H1 (cell line): Measurements from ENCODE around the gene SLC2A2. TPM values are rescaled to one million over a fixed set of nuclear protein-coding genes. Genes with fewer than 3 reads are reported as not detected.

Experiments
- RBBP5 ChIP-seq: IDR thresholded peaks from 2 replicates; pipeline ENCODE4 v1.7.1; 2012; ENCODE audit warnings: low read depth, mild to moderate bottlenecking, inconsistent platforms, low read length, moderate library complexity, borderline replicate concordance
- RFX5 ChIP-seq: IDR thresholded peaks from 2 replicates; pipeline ENCODE4 v1.6.1; 2011; ENCODE audit warnings: low read depth, low read length, improper control_type of control experiment, borderline replicate concordance
- SIRT6 ChIP-seq: IDR thresholded peaks from one replicate; pipeline ENCODE4 v1.7.1; 2012; ENCODE audit warnings: low read length, inconsistent platforms
- TAF7 ChIP-seq: optimal IDR thresholded peaks from 2 replicates; pipeline ENCODE3; 2011; ENCODE audit warnings: low read depth, mild to moderate bottlenecking, inconsistent platforms, low read length, moderate library complexity, borderline replicate concordance
- polyA plus RNA-seq, 7 experiments: library from polyadenylated mRNA; depleted of rRNA in 3 of 7; stranded (reverse) in 5 of 7; unstranded in 2 of 7; fragments of >200 nt in 5 of 7; fragments of 200-250 nt in 2 of 7; gene quantifications; 1 replicate in 5 of 7; 2 replicates in 1 of 7; 4 replicates in 1 of 7; pipeline versions ENCODE4 v1.2.1 to v1.2.3, GENCODE V29; 2011 to 2013; ENCODE audit warnings: missing spikeins in 2 of 7, mixed read lengths in 2 of 7
- total RNA-seq: library from RNA; stranded (reverse); fragmentation: NEBNext Ultra II Directional; extraction: Animal tissue kit (Norgen Biotek cat#: 25700); gene quantifications from 2 replicates; pipeline ENCODE4 v1.2.1, GENCODE V29; 2021

SLC2A2 gene
- total and polyA plus RNA-seq, 2 of the 8 experiments (the other 6 are each of a cell fraction or from before 2014, with no cell fraction given), result not detected

- TF ChIP-seq RBBP5 (no peak), SIRT6 (no peak), TAF7 (no peak), RFX5 (no peak)
Observed at GRCh38 chr3:170949211-170949610, 77.3 kb downstream of the SLC2A2 start (continued).
